Activated CD8-positive, alpha-beta T cell treated with anti-CD3 and anti-CD28 coated beads for 36 hours (primary cell): Measurements from ENCODE around the gene SHPK. TPM values are rescaled to one million over a fixed set of nuclear protein-coding genes. Genes with fewer than 3 reads are reported as not detected.
A peak's percentile ranks its signal among the peaks of the same experiment; 100 is the strongest.

Experiments used
- ATAC-seq: fragments of 200-7000 bp; cut with Tn5 transposase; one replicate; pipeline ENCODE4 v1.10.0; 2021; ENCODE audit warnings: mild to moderate bottlenecking, moderate library complexity
- CTCF ChIA-PET: fragments of 350-600 bp; sonication (Branson Sonifier 250); formaldehyde crosslinking; loops from one replicate; lab custom pipeline; 2021; ENCODE audit warnings: antibody characterized with exemption; lab: Charles Lee
- POLR2A ChIA-PET: fragments of 350-600 bp; sonication (Branson Sonifier 250); formaldehyde crosslinking; loops from one replicate; lab custom pipeline; 2021; ENCODE audit warnings: antibody characterized with exemption; lab: Charles Lee
- DNase-seq: peaks from one replicate; pipeline ENCODE4 v3.0.0-alpha.2; 2020
- H3K27ac Mint-ChIP-seq: one replicate; pipeline ENCODE4 v1.8.0; 2021; ENCODE audit warnings: mild to moderate bottlenecking, mixed read lengths
- H3K27me3 Mint-ChIP-seq: one replicate; pipeline ENCODE4 v1.8.0; 2021; ENCODE audit warnings: mixed read lengths
- H3K36me3 Mint-ChIP-seq: one replicate; pipeline ENCODE4 v1.8.0; 2021; ENCODE audit warnings: low read depth, mixed read lengths
- H3K4me1 Mint-ChIP-seq: one replicate; pipeline ENCODE4 v1.8.0; 2021; ENCODE audit warnings: low read depth, mixed read lengths
- H3K4me3 Mint-ChIP-seq: one replicate; pipeline ENCODE4 v1.8.0; 2021; ENCODE audit warnings: mild to moderate bottlenecking, moderate library complexity, mixed read lengths
- H3K9me3 Mint-ChIP-seq: one replicate; pipeline ENCODE4 v1.8.0; 2021; ENCODE audit warnings: mixed read lengths
- CTCF ChIP-seq: fragments of 200-600 bp; IDR thresholded peaks from one replicate; pipeline ENCODE4 v1.8.0; 2022; ENCODE audit warnings: antibody characterized with exemption, mild to moderate bottlenecking
- intact Hi-C: fragments of 100-400 bp; cut with micrococcal nuclease; formaldehyde crosslinking; loops from one replicate; pipeline ENCODE4 v1.10.0; 2022
- total RNA-seq, 2 experiments: library from RNA; stranded (reverse); gene quantifications; one replicate each; pipeline ENCODE4 v1.2.3, GENCODE V29; 2021

The SHPK gene
- total RNA-seq, 2 experiments from 2014 or later = 10.0 TPM

- CTCF ChIA-PET = interaction anchor here (1.2 to 1.3 kb wide), 2 partner anchors 38 to 620 kb away, joined by 3 read pairs; no protein-coding TSS in a partner anchor
- POLR2A ChIA-PET = interaction anchor here (0.6 to 1.0 kb wide), 4 partner anchors 9 to 43 kb away, joined by 3 to 4 read pairs (median 3); partner anchors contain the start of gene P2RX5
- Mint-ChIP-seq H3K27me3 (no peaks in the 10 kb centered on the region), H3K9me3 (no peaks in the 10 kb centered on the region), H3K36me3 (peaks cover 13% of the 10 kb centered on the region), H3K4me3 (peak within 1 kb of the TSS; percentile 98), H3K4me1 (peaks cover 16% of the 10 kb centered on the region), H3K27ac (peak within 1 kb of the TSS; percentile 95)
- ATAC-seq (peak; percentile 93), DNase-seq (peak; percentile 98)
- no peak for TF ChIP-seq CTCF
- intact Hi-C loops = no loop called here
Observed at GRCh38 chr17:3668279-3669084, 32.4 kb upstream of the SHPK start, which contains the start of the genes EMC6 and TAX1BP3. TSS of gene EMC6 (plus strand) at chr17:3668812. CDS start at chr17:3669147, 335 bp downstream. TSS of gene TAX1BP3 (minus strand) at chr17:3668578. CDS start at chr17:3668526, 52 bp downstream.

GRCh38 chr17:3667366-3668278 is 31.6 kb upstream of the SHPK start:
- no peak for TF ChIP-seq CTCF
- ChIA-PET POLR2A (interaction anchor here (0.9 to 1.9 kb wide), 5 partner anchors 8 to 44 kb away, joined by 3 to 10 read pairs (median 4); no protein-coding TSS in a partner anchor), CTCF (interaction anchor here (1.0 to 1.3 kb wide), 3 partner anchors 39 to 619 kb away, joined by 3 to 4 read pairs (median 3); no protein-coding TSS in a partner anchor)
- no peaks in the 10 kb centered on the region for H3K9me3 Mint-ChIP-seq
- no peaks in the 10 kb centered on the region for H3K27me3 Mint-ChIP-seq
- peak; percentile 9 for DNase-seq
- ATAC-seq = no peak
- intact Hi-C loops = no loop called here
- H3K27ac Mint-ChIP-seq = no peak overlapping the region
- H3K4me1 Mint-ChIP-seq = peaks cover 16% of the 10 kb centered on the region
- peak overlapping the region; percentile 98 for H3K4me3 Mint-ChIP-seq
- peaks cover 13% of the 10 kb centered on the region for H3K36me3 Mint-ChIP-seq

- Mint-ChIP-seq H3K27me3 (no peaks in the 10 kb centered on the region), H3K36me3 (peaks cover 9% of the 10 kb centered on the region), H3K27ac (no peak overlapping the region), H3K4me1 (peaks cover 14% of the 10 kb centered on the region), H3K4me3 (no peak overlapping the region), H3K9me3 (no peaks in the 10 kb centered on the region)
- CTCF ChIA-PET = interaction anchor here (1.0 kb wide), 1 partner anchor 162 kb away, joined by 4 read pairs; no protein-coding TSS in a partner anchor
- POLR2A ChIA-PET = interaction anchor here (0.6 to 1.9 kb wide), 6 partner anchors 9 to 57 kb away, joined by 3 to 10 read pairs (median 4); partner anchors contain the start of genes CTNS and TRPV1
- DNase-seq (no peak), ATAC-seq (no peak)
- TF ChIP-seq CTCF = no peak
- intact Hi-C loops = no loop called here
Observed at GRCh38 chr17:3666516-3666915, 30.5 kb upstream of the SHPK start.

GRCh38 chr17:3665834-3666233 is 29.8 kb upstream of the SHPK start:
- Mint-ChIP-seq H3K9me3 (no peaks in the 10 kb centered on the region), H3K36me3 (peaks cover 9% of the 10 kb centered on the region), H3K4me1 (peaks cover 14% of the 10 kb centered on the region), H3K4me3 (no peak overlapping the region), H3K27ac (no peak overlapping the region), H3K27me3 (no peaks in the 10 kb centered on the region)
- ChIA-PET CTCF (no interaction called here), POLR2A (no interaction called here)
- DNase-seq = no peak
- no peak for TF ChIP-seq CTCF
- ATAC-seq = no peak
- intact Hi-C loops = no loop called here
